Stomach (tissue), 4 donors: ENCODE results near the gene STRBP.

ENCODE experiments used
- CTCF ChIP-seq, 7 experiments: fragments of 450-650 bp in 4 of 7; fragments of 200-600 bp in 3 of 7; sonication (generic) in 3 of 7; IDR thresholded peaks; one replicate each; pipeline ENCODE4 v1.5.1; 2016 to 2019; ENCODE audit warnings: antibody characterized with exemption in 7 of 7, control low read depth in 2 of 7, mild to moderate bottlenecking in 1 of 7
- POLR2AphosphoS5 ChIP-seq, 3 donors: sonication (generic); formaldehyde crosslinking; IDR thresholded peaks; one replicate each; pipeline ENCODE4 v1.6.1; 2016; ENCODE audit warnings: antibody characterized with exemption in 3 of 3

GRCh38 chr9:123316053-123316718, 47.8 kb upstream of the STRBP start:
- TF ChIP-seq CTCF (IDR thresholded peaks at IDR 0.05) (no peak), POLR2AphosphoS5 (IDR thresholded peaks at IDR 0.05) (no peak)
